GM12892 (cell line): ENCODE data around the gene GABRG3.

Experiments
- POLR2AphosphoS5 ChIP-seq: IDR thresholded peaks from 2 replicates; pipeline ENCODE4 v1.6.1; 2011; ENCODE audit warnings: low read depth, low read length, control low read depth
- TAF1 ChIP-seq: IDR thresholded peaks from 2 replicates; pipeline ENCODE4 v1.6.1; 2011; ENCODE audit warnings: low read depth, mild to moderate bottlenecking, control low read depth, low read length, borderline replicate concordance

- no peak for TF ChIP-seq TAF1
- no peak for TF ChIP-seq POLR2AphosphoS5
Measured at GRCh38 chr15:27065151-27065550, 94.2 kb downstream of the GABRG3 start.
